AG04450 (cell line): ENCODE results near the gene MYOCD. TPM values are rescaled to one million over a fixed set of nuclear protein-coding genes. Genes with fewer than 3 reads are reported as not detected.
"Not testable (repeated sequence)": the region's sequence is repeated elsewhere in the genome, so short reads cannot be mapped to it uniquely, and the experiment has no call there.

Experiments
- CTCF ChIA-PET: fragments of 300-600, 350-600 bp; formaldehyde crosslinking; extraction: SDS; loops from one replicate; lab custom pipeline; 2022; ENCODE audit warnings: antibody characterized with exemption, inconsistent platforms; lab: Charles Lee
- POLR2A ChIA-PET: fragments of 350-600 bp; formaldehyde crosslinking; extraction: SDS; loops from one replicate; lab custom pipeline; 2021; ENCODE audit warnings: antibody characterized with exemption, inconsistent platforms; lab: Yijun Ruan, JAX
- DNase-seq: peaks from one replicate; pipeline ENCODE4 v3.0.0-alpha.2; 2011; ENCODE audit warnings: low read depth, low spot score
- H3K27ac ChIP-seq: one replicate; pipeline ENCODE4 v1.5.1; 2012; ENCODE audit warnings: low read depth, low read length, control low read depth
- H3K27me3 ChIP-seq: one replicate; pipeline ENCODE4 v1.6.0; 2012; ENCODE audit warnings: low read length; ENCODE audit not compliant: control insufficient read depth, insufficient read depth
- H3K4me3 ChIP-seq: 2 replicates; pipeline ENCODE4 v1.5.1; 2011; ENCODE audit warnings: mild to moderate bottlenecking, low read depth, low read length, control low read depth
- H3K9me3 ChIP-seq: 2 replicates; pipeline ENCODE4 v1.5.1; 2012; ENCODE audit warnings: low read length; ENCODE audit not compliant: control insufficient read depth, insufficient read depth
- CTCF ChIP-seq: IDR thresholded peaks from 2 replicates; pipeline ENCODE4 v1.5.1; 2011; ENCODE audit warnings: low read depth, low read length, control low read depth, inconsistent platforms
- polyA plus RNA-seq: library from polyadenylated mRNA; depleted of rRNA; stranded (reverse); fragments of >200 nt; gene quantifications from 2 replicates; pipeline ENCODE4 v1.2.3, GENCODE V29; 2011

Gene MYOCD
- polyA plus RNA-seq, 1 experiment: 19.0 TPM

GRCh38 chr17:12627177-12627629 lies 38.5 kb upstream of the MYOCD start:
- no peak for TF ChIP-seq CTCF
- peak; percentile 97 for DNase-seq
- ChIA-PET POLR2A (interaction anchor here (0.6 to 1.0 kb wide), 2 partner anchors 14 to 191 kb away, joined by 3 read pairs; no protein-coding TSS in a partner anchor), CTCF (interaction anchor here (1.4 kb wide), 1 partner anchor 376 kb away, joined by 3 read pairs; no protein-coding TSS in a partner anchor)
- H3K9me3 ChIP-seq: no peaks in the 10 kb centered on the region; the same call in 1 of the 2 replicates
- no peak overlapping the region; the same call in 1 of the 2 replicates for H3K4me3 ChIP-seq
- H3K27ac ChIP-seq: peak overlapping the region; percentile 94
- no peaks in the 10 kb centered on the region for H3K27me3 ChIP-seq

- Histone ChIP-seq H3K27ac (peak overlapping the region; percentile 94), H3K9me3 (no peaks in the 10 kb centered on the region; the same call in 1 of the 2 replicates), H3K4me3 (no peak overlapping the region), H3K27me3 (no peaks in the 10 kb centered on the region)
- DNase-seq: no peak
- ChIA-PET CTCF (interaction anchor here (0.7 to 1.4 kb wide), 3 partner anchors 82 to 375 kb away, joined by 3 to 4 read pairs (median 3); no protein-coding TSS in a partner anchor), POLR2A (interaction anchor here (0.6 to 1.0 kb wide), 4 partner anchors 14 to 37 kb away, joined by 3 read pairs; no protein-coding TSS in a partner anchor)
- TF ChIP-seq CTCF: no peak
Measured at GRCh38 chr17:12627781-12628451, 37.8 kb upstream of the MYOCD start.

- ChIA-PET CTCF (interaction anchor here (0.5 to 1.0 kb wide), 3 partner anchors 17 to 36 kb away, joined by 3 to 5 read pairs (median 3); no protein-coding TSS in a partner anchor), POLR2A (no interaction called here)
- Histone ChIP-seq H3K27ac (no peak overlapping the region), H3K27me3 (no peaks in the 10 kb centered on the region), H3K9me3 (no peaks in the 10 kb centered on the region), H3K4me3 (no peak overlapping the region)
- no peak for DNase-seq
- TF ChIP-seq CTCF: no peak
Measured at GRCh38 chr17:12631076-12631475, 34.6 kb upstream of the MYOCD start.

GRCh38 chr17:12632785-12633184 lies 32.9 kb upstream of the MYOCD start:
- Histone ChIP-seq H3K9me3 (no peaks in the 10 kb centered on the region), H3K27me3 (no peaks in the 10 kb centered on the region), H3K27ac (no peak overlapping the region), H3K4me3 (no peak overlapping the region)
- CTCF ChIA-PET: no interaction called here
- no peak for DNase-seq
- POLR2A ChIA-PET: no interaction called here
- TF ChIP-seq CTCF: no peak

- TF ChIP-seq CTCF: no peak
- DNase-seq: no peak
- ChIA-PET CTCF (no interaction called here), POLR2A (no interaction called here)
- Histone ChIP-seq H3K27ac (no peak overlapping the region), H3K4me3 (no peak overlapping the region), H3K27me3 (no peaks in the 10 kb centered on the region), H3K9me3 (no peaks in the 10 kb centered on the region)
Measured at GRCh38 chr17:12634789-12635414, 30.8 kb upstream of the MYOCD start.

GRCh38 chr17:12635996-12636395 lies 29.7 kb upstream of the MYOCD start:
- H3K27me3 ChIP-seq, DNase-seq, H3K9me3 ChIP-seq, H3K4me3 ChIP-seq, CTCF ChIA-PET, H3K27ac ChIP-seq: not testable (repeated sequence)
- POLR2A ChIA-PET: interaction anchor here (0.7 kb wide), 1 partner anchor 44 kb away, joined by 3 read pairs; no protein-coding TSS in a partner anchor
